Embryonic facial prominence (tissue), 1 donor: ENCODE measurements around the gene HADHA.
"Not testable (repeated sequence)": the region's sequence is repeated elsewhere in the genome, so short reads cannot be mapped to it uniquely, and the experiment has no call there.

Experiments used
- DNase-seq: peaks from one replicate; pipeline ENCODE4 v3.0.0-alpha.2; 2016; ENCODE audit errors: extremely low spot score

The HADHA gene

GRCh38 chr2:26174691-26175465, 69.6 kb downstream of the HADHA start:
- DNase-seq = no peak

- DNase-seq = no peak
These were observed 70.5 kb downstream of the HADHA start for GRCh38 chr2:26173776-26174482.

- DNase-seq = no peak
These were observed 71.3 kb downstream of the HADHA start, which contains the start of gene GAREM2 for GRCh38 chr2:26172871-26173775. GAREM2 (plus strand) TSS chr2:26173088; CDS start chr2:26173221, 133 bp downstream.

GRCh38 chr2:26172189-26172870, 72.1 kb downstream of the HADHA start:
- DNase-seq = no peak

- DNase-seq = no peak
These were observed 73.6 kb downstream of the HADHA start for GRCh38 chr2:26170795-26171194.

GRCh38 chr2:26169681-26170414, 74.6 kb downstream of the HADHA start:
- no peak for DNase-seq

GRCh38 chr2:26169226-26169625, 75.2 kb downstream of the HADHA start:
- no peak for DNase-seq

GRCh38 chr2:26168785-26169184, 75.6 kb downstream of the HADHA start:
- no peak for DNase-seq

- not testable (repeated sequence) for DNase-seq
These were observed 77.9 kb downstream of the HADHA start for GRCh38 chr2:26166541-26166940.

- DNase-seq = no peak
These were observed 79.0 kb downstream of the HADHA start for GRCh38 chr2:26165403-26165802.

GRCh38 chr2:26164641-26165211, 79.7 kb downstream of the HADHA start:
- DNase-seq = no peak

- no peak for DNase-seq
These were observed 80.2 kb downstream of the HADHA start for GRCh38 chr2:26164231-26164630.

- DNase-seq = no peak
These were observed 81.5 kb downstream of the HADHA start for GRCh38 chr2:26162963-26163362.

- DNase-seq = no peak
These were observed 82.5 kb downstream of the HADHA start for GRCh38 chr2:26161926-26162325.

GRCh38 chr2:26157580-26157979, 86.9 kb downstream of the HADHA start:
- DNase-seq = no peak

- DNase-seq = no peak
These were observed 94.2 kb downstream of the HADHA start for GRCh38 chr2:26150243-26150642.

- DNase-seq = no peak
These were observed 95.9 kb downstream of the HADHA start for GRCh38 chr2:26148501-26148900.

- peak; percentile 25 for DNase-seq
These were observed 99.3 kb downstream of the HADHA start for GRCh38 chr2:26144953-26145680.

GRCh38 chr2:26144031-26144430, 100.4 kb downstream of the HADHA start:
- DNase-seq = no peak
